NOMO-1 treated with dmso at 0.1 percent for 144 hours (cell line): Measurements from ENCODE around the gene KEL.

Experiments used
- DNase-seq: peaks from one replicate; lab custom pipeline; 2025; ENCODE audit not compliant: unreplicated experiment; lab: John Stamatoyannopoulos, UW

KEL gene

DNA sequence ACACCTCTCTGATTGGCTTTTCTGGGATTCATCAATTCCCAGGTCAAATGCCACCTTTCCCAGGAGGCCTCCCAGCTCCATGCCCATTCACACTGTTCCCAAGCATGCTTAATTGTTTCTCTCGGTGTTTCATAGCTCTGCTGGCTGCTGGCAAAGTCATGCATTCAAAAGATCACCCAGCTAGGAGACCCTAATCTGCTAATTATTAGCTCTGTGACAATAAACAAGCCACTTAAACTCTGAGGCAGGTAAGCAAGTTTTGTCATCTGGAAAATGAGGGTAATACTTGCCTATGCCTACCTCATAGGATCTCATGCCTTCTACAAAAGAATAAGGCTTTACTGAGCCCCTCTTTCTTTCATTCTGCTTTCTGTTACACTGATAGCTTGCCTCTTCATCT is 828 bp upstream of the KEL start:
- no peak for DNase-seq

DNA sequence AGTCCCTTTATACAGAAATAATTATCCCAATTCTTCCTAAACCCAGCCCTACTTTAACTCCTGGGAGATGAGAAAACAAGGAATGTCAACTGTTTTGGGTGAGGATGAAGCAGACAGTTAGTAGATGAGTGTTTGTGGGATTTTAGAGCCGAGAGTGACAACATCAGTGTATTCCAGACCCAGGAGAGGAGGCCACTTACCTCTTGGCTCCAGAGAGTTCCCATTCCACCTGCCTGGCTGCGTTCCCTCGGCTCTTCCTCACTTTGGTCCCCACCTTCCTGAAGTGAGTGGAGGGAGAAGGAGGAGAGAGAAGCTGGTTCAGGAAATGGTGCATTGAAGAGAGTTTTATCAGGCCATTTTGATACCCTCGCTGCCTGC is 579 bp downstream of the KEL start:
- DNase-seq = no peak

DNA sequence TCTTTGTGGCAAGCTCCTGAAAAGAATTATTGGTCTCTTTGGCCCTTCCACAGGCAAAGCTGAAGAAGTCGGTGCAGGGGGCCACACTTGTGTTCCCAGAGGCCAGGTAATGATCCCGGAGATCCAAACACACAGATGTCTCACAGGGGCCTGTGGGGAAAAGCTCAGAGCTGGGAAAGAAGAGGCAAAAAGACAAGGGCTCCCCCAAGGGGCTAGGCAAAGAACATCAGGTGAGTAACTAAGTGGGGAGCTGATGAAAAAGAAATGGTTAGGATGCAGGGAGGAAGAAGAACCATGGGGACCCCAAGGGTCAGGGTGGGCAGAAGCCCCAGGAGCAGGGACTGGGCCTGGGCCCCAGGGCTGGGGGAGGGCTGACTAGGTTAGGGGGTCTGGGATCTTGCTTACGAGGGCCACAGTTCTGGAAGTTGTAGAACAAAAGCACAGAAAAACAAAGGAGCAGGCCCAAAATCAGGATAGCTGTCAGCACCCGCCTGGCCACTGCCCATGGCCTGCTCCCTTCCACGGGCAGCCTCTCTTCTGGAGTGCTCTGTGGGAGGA is 1.1 kb downstream of the KEL start:
- DNase-seq = no peak

DNA sequence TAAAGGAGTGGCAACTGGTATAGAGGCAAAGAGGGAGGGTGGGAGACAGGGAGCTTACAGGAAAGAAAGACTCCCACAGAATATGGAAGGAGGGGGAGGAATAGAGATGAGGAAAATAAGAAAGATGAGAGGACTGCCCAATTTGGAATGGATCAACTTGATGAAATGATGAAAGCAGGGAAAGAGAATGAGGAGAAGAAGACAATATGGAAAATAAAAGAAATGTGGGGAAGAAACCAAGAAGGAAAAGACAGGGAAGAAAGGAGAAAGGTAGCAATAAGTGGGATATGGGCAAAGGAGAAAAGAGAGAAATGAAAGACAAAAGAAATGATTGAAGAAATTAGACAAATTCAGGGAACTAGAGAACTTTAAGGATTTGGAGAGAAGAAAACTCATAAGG is 3.0 kb downstream of the KEL start:
- no peak for DNase-seq

DNA sequence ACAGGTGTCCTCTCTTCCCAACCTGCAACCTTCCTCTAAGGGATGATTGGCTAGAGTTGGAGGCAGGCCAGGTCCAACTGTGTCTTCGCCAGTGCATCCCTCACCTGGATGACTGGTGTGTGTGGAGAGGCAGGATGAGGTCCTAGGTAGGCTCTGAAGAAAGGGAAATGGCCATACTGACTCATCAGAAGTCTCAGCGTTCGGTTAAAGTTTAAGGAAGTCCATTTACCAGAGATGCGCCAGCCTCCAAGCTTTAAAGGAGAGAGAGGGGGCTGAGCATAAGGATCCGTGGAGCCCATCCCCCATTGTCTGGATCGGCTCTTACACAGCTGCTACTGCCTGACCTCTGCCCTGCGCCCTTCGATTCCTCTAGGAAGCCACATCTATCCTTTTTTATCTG is 4.4 kb downstream of the KEL start:
- DNase-seq = no peak

DNA sequence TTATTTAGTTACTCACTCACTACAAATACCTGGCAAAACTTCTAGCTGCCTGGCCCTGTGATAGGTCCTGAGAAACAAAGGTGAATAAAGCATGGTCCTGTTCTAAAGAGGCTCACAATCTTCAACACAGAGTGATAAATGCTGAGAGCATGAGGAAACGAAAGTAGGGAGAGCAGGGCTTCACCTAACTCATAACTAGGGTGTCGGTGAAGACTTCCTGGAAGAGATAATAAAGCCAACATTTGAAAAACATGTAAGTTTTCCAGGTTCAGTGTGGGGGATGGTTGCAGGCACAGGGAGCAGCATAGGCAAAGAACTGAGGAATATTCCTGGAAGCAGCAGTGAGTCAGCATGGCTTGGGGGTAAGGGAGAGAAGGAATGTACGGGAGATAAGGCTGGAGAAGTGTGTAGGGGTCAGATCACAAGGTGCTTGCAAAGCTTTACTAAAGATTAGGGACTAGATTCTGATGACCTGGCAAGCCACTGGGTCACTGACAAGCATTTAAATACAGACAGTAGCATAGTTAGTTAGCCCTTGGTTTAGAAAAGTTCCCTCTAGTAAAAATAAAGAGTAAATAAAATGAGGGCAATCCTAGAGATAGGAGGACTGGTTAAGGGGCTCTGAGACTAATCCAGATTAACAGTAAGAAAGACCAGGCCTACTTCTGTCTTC is 5.1 kb downstream of the KEL start:
- DNase-seq = no peak

DNA sequence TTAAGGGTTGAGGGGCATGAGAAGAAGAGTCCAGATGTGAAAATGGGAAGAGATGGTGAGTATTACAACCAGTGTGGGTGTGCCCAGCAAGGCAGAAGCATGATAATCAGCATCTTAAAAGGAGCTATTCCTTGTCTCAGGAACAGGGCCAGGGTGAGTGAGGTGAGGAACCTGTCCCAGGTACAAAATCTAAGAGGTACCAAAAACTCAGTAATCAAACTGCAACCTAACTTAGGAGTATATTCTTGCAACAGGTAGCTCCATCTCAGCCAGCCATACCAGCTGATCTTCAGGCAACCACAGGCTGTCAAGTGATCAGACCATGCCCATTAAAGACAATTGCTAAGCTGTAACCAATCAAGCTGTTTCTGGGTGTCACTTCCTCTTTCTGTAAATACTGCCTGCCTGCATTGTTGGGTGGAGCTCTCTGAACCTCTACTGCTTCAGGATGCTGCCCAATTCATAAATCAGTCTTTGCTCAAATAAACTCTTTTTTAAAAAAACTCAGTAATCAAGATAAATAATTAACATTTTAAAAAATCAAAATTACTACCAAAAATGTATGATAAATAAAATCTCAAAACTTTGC is 7.4 kb downstream of the KEL start:
- no peak for DNase-seq

DNA sequence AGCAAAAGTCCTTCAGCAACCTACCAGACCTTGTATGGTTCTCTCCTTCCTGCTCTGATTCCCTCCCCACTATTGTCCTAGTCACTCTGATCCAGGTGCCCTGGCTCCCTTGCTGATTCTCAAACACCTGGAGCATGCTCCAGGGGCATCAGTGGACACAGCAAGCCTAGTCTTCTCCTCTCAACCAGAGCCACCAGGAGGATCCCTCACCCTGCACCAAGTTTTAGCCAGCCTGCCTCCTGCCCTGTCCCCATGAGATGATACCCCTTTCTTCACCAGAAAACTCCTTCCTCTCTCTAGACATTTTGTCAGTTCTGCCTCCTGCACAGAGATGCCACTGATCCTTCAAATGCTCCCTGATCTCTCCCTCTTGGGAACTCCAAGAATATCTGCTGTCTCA is 11.9 kb downstream of the KEL start:
- no peak for DNase-seq

DNA sequence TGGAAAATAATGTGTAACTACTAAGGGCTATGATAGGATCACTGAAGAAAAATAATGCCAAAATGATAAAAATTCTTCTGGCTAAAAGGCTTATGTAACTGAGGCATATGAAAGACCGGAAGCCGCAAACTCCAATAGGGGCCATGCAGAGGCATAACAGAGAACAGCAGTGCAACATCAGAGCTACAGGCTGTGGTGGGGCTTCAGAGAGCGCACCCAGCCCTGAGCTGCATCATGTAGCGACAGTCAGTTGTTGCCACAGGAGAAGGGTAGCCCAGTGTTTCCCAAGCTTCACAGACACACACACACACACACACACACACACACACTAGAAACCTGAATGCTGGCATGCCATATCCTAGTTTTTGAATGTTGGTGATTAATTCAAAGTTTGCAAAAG is 13.6 kb downstream of the KEL start:
- DNase-seq = no peak

DNA sequence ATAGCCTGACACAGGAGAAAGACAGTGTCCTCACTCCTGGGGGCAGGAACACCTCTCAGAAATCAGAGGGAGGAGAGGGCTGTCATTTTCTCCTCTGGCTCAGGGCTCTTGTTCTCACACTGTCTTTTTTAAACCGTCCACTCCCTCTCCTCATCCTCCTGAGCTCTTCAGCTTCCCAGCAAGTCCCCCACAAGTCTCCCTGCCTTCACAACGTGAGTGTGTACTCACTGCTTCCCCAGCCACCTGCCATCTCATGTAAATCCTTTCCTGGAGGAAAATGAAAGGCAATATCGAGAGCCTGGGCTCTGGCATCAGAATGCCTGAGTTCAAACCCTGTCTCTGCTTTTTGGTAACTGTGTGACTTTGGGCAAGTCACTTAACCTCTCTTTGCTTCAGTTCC is 17.2 kb downstream of the KEL start:
- DNase-seq = no peak

DNA sequence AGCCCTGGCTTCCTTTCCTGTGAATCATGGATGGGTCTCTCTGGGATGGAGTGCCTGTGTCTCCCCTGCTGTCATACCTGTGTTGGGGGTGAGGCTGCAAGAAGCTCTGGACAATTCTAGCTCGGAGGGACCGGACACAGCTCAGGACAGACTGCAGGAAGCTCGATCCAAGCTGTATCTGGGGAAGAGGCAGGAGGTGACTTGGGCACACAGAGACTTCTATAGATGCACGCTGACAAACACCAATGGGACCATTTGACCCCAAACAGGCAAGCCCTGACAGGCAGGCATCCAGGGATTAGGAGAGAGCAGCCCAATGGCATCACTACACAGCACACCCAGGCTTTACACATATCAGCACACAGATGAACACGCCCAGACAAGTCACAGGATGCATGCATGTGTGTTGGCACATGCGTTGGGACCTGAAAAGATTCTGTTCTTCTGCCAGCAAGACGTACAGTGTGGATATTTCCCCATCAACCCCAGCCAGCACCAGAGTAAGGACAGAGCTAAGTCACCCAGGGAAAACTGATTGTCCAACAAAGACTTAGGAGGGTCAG is 18.4 kb downstream of the KEL start:
- no peak for DNase-seq

DNA sequence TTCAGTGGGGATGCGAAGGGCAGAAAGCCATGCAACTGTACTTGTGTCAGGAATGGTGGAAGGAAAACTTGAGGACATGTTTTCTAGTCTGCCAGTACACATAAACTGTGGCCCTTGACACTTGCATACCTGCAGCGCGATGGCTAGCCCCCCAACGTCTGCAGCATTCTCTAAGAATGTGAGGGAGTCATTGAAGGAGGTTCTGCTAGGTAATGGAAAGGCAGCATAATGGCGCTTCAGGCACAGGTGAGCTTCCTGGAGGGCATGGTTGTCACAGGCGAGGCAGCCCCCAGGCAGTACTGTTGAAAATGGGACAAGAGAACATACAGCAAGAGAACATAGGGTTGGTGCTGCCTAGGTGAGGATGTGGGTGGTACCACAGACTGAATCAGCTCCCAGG is 19.4 kb downstream of the KEL start:
- no peak for DNase-seq

DNA sequence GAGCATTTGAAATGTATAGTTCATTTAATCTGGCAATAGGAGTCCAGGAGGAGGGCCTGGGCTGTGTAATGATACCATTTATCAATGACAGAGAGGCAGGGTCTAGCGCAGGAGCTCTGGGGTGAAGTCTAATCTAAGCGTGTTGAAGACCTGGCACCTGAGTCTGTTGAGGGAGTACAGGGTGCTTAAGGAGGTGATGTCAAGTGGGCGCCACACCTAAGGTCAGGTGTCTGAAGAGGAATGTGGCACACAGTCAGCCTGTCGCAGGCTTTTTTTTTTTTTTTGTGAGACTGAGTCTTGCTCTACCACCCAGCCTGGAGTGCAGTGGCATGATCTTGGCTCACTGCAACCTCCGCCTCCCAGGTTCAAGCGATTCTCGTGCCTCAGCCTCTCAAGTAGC is 20.6 kb downstream of the KEL start:
- no peak for DNase-seq

DNA sequence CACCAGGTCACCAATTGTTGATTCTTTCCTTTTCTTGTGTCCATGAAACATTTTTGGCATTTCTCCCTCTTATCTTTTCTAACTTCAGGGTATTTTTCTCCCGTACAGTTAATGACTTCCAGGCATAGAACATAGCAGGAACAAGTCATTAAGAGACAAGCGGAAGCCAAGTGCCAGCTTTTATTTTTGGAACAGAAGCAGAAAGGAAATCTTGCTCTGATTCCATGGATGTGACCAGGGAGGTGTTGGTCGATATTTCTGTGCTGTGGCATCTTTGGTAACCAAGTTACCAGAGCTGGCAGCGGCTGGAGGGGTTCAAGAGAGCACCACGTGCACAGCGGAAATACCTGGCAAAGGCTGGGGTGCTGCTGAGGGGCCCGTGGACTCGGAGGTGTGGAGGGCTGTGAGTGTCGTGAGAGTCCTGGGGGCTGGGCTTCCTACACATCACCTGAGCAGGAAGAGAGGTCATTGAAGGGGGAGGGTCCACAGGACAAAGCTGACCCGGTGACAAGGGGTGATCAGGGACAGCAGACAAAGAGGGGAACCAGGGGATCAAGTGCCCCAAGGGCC is 21.1 kb downstream of the KEL start:
- no peak for DNase-seq

DNA sequence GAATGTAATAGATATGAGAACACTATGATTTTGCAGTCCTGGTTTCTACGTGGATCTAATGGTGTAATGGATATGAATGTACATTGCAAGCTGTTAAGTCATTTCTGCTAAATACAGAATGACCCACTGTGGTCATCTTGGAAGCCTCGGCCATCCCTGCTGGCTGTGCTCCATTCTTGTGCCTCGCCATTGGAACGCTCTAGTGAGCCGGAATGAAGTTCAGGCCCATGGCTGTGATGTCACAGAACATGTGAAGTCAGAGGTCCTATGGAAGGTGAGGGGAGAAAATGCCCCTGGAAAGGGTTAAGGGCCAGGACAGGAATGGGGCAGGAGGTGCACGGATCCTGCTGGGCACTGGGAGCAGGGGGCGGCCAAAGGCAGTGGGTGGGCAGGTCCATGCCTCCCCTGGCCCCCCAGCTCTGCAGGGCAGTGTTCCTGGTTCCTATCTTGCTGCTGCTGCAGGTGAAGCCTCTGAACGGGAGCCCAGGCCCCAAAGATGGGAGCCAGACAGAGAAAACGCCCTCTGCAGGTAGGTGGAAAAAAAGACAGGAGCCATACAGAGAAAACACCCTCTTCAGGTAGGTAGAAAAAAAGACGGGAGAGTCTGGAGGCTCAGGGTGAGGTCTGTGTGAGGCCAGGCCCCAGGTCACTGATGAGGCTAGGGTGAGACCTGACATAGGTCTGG is 22.8 kb downstream of the KEL start, which contains the start of gene LLCFC1:
Gene LLCFC1 (plus strand): TSS at position 259 of the 685 bp plus-strand sequence. CDS start 138 bp downstream, at position 397.
- no peak for DNase-seq

DNA sequence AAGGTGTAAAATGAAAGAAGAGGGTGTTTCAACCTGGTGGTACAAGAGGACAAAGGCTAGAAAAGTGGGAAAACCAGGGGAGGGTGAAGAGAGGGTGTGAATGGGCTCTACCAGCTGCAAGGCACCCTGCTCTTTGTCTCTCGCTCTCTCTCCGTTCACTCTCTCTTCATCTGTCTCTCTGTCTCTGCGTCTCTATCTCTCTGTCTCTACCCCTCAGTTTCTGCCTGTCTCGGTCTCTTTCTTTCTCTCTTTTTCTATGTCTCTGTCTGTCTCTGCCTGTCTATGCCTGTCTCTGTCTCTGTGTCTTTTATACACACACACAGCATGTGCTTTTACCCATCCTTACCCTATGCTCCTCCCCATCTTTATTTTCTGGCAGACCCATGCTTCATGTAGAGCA is 23.6 kb downstream of the KEL start:
- DNase-seq = no peak

DNA sequence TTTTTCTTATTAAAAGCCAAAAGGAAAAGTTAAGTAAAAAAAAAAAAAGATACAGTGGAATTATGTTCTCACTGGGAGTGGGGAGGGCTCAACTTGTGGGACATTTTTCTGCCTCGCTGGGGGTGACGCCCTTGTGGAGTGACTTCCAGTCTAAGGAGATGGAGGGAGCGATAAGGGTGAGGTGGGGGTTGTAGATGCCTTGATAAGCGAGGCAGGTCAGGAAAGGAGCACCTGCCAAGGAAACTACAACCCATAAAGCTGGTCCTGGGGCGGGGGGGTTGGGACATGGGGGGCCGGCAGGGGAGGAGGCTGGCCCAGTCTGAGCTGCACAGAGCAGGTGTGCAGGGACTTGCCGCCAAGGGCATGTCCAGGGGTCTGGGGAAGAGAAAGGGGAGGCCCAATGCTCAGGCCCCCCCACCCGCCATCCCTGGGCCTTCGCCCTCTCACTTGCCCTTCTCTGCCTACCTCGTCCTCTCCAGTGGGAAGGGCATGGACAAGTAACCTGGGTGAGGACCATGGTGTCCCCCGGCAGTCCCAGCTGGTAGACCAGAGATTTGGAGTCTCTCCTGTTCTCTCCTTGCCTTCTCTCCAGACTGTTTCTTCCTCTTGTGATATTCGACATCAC is 26.1 kb downstream of the KEL start:
- DNase-seq = no peak

DNA sequence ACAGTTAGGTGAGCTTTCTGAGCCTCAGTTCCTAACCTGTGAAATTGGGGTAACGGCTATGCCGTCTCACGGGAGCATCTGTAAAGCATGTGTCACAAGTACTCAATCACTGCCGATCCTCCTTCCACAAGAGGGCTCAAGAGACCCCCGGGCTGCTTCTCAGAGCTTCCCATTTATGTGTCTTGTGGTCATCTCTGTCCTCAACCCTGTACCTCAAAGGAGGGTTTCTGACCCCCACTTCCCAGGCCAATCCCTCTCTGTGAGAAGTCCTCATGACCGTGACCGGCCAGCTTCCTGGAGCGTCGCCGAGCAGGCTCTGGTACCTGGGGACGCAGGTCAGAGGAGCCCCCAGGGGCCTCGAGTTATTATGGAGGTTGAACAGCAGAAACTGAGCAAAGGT is 28.1 kb downstream of the KEL start:
- no peak for DNase-seq

DNA sequence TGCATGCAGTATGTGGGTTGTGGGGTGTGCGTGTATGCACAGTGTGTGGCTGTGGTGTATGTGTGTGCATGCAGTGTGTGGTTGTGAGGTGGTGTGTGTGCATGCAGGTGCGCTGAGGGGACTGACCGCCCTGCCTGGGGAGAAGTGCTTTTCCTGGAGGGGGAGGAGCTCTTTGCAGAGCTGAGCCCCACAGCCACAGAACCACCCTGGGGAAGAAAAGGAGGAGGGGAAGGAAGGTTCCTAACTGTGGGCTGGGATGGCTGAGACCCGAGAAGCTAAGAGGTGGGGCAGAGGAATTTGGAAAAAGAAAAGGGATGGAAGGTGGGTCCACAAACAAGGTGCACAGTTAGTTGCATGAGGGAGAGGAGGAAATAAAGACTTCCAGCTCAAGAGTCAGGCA is 28.5 kb downstream of the KEL start, which contains the start of gene TRPV5:
Gene TRPV5 (minus strand): TSS at position 123 of the 400 bp plus-strand sequence. CDS start 287 bp downstream, outside the sequence.
- DNase-seq = no peak

DNA sequence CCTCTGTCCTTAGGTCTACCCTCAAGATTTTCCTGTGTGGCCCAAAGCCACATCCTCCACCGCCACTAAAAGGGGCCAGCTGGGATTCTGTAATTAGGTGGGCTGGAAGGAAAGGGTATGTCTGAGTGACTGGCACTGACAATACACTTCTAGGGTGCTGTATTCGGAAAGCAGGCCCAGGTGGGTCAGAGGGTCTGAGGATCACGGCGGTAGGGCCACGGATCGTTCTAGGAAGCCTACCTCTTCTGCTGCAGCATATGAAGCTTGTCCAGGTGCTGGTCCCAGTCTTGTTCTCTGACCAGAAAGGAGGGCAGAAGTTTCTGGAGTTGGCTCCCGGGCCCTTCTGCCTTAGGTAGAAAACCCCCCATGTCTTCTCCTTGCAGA is 29.1 kb downstream of the KEL start:
- no peak for DNase-seq
